ENCODE data around the gene LRGUK. TPM values are rescaled to one million over a fixed set of nuclear protein-coding genes. Genes with fewer than 3 reads are reported as not detected.

LRGUK gene
- total RNA-seq, 1 donor from 2014 or later, result 0.27 TPM

DNA sequence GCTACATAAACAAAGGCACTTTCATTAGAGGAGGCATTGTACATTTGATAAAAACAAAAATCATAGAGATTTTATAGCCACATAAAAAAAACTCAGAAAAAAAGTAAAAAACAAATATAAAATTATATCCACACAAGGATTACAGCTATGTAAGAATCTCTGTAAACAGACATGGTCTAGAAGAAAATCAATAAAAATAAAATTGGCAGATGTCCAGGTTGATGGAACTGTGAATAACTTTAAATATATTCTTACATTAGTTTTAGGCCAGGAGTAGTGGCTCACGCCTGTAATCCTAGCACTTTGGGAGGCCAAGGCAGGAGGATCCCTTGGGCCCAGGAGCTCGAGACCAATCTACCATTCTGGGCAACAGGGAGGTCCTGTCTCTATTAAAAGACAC lies 170.3 kb downstream of the LRGUK start:
- intact Hi-C loops (cut with micrococcal nuclease), result no loop called here

DNA sequence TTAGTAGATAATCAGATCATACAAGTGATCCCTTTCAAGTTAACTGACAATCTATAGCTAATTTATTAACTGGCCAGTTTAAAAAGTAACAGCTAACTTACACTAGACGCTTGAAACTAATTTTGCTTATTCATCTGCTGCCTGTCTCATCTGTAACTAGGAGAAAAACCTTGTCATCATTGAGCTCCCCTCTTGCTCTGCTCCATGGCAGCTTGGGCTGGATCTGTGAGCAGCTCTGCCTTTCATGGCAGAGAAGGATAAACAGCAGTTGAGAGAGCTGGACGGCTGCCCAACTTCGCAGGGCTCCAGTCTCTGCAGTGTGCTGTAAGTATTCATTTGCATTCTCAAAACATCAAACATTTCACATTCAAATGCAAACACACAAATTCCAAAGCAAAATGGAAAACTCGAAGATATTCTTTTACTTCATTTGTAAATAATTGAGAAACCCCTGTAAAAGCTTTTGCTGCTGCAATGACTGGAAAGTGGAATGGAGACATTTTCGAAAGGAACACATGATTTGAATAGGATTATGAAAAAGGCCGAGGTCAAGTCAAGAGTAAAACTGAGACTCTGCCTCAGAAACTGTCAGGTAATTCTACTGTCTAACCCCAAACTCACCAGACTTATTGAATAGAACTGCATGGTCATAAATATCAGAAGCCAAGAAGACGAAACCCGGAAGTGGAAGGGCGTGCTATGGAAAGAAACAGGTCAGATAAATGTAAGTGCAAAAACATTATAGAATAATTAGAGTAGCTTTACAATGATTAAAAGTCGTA lies 172.0 kb downstream of the LRGUK start:
- intact Hi-C loops (cut with micrococcal nuclease), result no loop called here

DNA sequence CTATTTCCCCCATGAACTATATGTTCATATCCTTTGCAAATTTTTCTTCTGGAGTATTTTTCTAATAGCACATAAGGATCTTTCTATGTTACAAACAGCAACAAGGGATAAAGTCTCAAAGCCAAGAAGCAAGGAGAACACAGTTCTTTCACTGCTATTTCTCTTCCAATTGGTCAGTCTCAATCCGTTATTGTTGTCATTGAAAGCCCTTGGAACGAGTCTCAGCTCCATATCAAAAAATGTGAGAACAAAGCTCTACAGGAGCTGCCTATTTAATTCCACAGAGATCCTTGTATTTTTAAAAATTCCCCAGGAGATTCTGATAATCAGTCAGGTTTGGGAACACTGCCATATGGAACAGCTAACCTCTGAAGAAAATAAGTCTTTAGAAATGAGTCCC lies 173.8 kb downstream of the LRGUK start:
- intact Hi-C loops (cut with micrococcal nuclease), result no loop called here

DNA sequence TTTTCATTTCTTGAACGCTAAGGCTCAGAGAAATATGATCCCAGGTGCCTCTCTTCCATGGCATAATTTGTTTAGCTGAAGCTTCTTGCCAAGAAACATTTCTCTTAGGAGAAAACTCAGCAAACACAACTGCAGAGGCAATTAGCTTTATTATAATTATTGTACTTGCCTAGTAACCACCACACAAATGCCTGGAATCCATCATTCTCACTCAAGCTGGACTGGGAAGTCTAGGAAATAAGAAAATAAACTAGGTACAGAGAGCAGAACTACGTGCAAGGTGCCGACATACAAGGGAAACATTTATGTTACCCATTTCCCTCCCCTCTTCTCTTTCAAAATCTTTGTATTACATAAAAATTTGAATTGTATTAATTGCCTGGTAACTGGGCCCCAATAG lies 174.5 kb downstream of the LRGUK start:
- intact Hi-C loops (cut with micrococcal nuclease), result no loop called here

DNA sequence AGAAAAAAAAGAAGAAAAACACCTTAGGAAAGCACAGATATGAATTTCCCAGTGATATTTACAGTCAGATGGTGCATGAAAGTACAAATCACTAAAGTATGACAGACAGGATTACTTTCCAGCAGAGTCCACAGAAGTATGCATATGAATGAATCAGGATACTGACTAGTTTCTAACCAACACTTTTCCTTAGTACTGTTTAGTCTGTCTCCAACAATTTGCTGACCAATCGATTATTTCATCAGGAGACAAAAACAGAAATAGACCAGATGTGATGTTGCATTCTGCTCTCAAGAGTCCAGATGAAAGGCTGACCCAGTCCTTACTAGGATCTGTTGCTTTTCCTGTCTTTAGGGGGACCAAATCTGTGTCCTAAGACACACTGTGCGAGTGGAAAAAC lies 175.0 kb downstream of the LRGUK start:
- intact Hi-C loops (cut with micrococcal nuclease), result no loop called here

DNA sequence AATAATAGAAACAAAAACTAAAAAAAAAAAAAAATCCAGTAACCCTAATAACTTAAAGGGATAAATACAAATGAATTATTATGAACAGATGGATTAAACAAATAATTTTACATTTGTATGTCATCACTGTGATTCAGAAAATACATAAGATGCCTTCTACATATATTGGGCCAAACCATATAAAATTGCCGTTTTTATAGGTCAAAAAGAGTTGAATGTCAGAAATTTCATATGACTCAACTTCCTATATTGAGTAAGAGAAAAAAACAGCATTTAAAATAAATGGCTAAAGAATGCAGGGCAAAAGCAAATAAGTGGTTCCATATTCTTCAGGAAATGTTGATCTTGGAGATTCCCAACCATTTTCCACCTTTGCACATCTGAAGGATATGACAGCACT lies 180.2 kb downstream of the LRGUK start:
- intact Hi-C loops (cut with micrococcal nuclease), result no loop called here

DNA sequence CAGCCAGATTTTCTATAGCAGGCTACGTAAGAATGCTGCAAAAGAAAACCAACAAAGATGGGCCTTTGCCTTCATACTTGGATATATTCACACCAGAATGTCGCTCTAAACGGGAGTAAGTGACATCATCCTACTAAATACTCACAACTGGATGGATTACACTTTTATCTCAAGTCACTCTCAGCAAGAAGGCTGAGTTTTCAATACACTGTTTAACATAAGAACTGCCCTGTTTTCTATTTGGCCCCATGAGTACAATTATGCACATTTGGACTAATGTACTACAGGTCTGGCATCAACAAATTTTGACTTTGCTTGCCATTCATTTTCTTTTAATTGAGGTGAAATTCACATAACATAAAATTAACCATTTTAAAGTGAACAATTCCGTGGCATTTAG lies 181.4 kb downstream of the LRGUK start:
- intact Hi-C loops (cut with micrococcal nuclease), result no loop called here

DNA sequence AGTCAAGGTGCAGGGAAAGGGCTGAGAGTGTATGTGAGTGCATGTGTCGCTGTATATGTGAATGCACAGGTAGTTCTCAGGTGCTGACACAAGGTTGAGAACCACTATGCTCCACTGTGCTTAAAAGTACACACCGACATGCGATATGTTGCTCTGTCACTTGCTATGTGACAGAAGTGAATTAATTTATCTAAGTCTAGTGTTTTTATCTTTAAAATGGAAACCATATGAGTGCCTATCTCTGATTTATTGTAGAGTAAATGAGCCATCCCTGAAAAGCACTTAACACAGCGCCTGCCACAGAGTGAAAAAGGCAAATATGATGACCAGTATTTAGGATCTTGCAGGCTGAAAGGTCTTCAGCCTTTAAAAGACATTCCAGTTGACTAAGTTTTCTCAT lies 184.7 kb downstream of the LRGUK start:
- intact Hi-C loops (cut with micrococcal nuclease), result loop anchor here (10.0 kb wide), 1 partner anchor 1657 kb away; no protein-coding TSS in a partner anchor

DNA sequence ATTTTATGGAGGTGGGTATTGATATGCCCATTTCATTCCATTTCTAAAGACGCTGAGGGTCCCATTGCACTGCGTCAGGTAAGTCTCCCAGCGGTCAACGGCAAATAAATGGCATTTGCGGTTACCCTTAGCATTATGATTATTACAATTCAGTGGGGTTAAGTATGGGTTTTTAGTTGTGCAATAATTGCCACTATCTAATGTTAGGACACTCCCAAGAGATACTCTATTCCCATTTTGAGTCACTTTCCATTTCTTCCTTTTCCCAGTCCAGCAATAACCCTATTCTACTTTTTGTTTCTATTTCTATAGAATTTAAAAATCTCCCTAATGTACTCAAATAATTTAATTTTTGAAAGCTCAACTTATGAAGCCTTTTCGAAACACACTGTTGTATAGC lies 185.6 kb downstream of the LRGUK start:
- intact Hi-C loops (cut with micrococcal nuclease), result loop anchor here (10.0 kb wide), 1 partner anchor 1658 kb away; no protein-coding TSS in a partner anchor

DNA sequence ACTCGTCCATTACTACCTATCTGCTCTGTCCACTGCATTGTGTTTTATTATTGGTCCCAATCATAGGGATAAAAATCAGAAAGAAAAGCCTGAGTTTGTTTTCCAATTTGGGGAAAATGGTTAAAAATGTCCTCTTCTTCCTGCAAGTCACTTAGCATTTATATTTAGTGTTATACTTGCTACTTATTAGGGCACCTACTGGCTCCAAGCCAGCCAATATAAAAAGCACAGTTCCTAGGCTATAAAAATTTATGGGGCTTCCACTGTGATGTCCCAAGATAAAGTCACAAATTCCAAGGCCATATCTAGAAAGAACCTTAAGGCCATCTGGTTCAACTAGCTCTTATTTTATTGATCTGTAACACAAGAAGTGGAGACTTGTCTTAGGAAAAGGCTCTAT lies 186.4 kb downstream of the LRGUK start:
- intact Hi-C loops (cut with micrococcal nuclease), result loop anchor here (10.0 kb wide), 1 partner anchor 1659 kb away; no protein-coding TSS in a partner anchor

Other genes with a start within 250 kb of the LRGUK start
- 16.6 and 22.3 TPM in 2 replicates for gene SLC35B4, start 189.6 kb downstream of the LRGUK start, total RNA-seq

Measured in T-helper 1 cell treated with Interleukin-12 subunit alpha and Interleukin-12 subunit beta and Interleukin-4 antibody, amounts not matched to agents 30 ng/mL and 1 ng/mL, for 36 hours (primary cell).